AG10803 (cell line): ENCODE data around the gene SLC39A1.
"Not testable (repeated sequence)": the region's sequence is repeated elsewhere in the genome, so short reads cannot be mapped to it uniquely, and the experiment has no call there.

ENCODE experiments used
- DNase-seq: peaks from one replicate; pipeline ENCODE4 v3.0.0; 2010; ENCODE audit warnings: low read depth
- H3K4me3 ChIP-seq: 2 replicates; pipeline ENCODE4 v1.5.1; 2011; ENCODE audit warnings: mild to moderate bottlenecking, low read length, control low read depth
- TF ChIP-seq, protein P1 (sequence below): conservative IDR thresholded peaks from 2 replicates; pipeline ENCODE4 v1.5.1; 2011; ENCODE audit warnings: mild to moderate bottlenecking, low read length, control low read depth, inconsistent platforms

Gene SLC39A1

DNA sequence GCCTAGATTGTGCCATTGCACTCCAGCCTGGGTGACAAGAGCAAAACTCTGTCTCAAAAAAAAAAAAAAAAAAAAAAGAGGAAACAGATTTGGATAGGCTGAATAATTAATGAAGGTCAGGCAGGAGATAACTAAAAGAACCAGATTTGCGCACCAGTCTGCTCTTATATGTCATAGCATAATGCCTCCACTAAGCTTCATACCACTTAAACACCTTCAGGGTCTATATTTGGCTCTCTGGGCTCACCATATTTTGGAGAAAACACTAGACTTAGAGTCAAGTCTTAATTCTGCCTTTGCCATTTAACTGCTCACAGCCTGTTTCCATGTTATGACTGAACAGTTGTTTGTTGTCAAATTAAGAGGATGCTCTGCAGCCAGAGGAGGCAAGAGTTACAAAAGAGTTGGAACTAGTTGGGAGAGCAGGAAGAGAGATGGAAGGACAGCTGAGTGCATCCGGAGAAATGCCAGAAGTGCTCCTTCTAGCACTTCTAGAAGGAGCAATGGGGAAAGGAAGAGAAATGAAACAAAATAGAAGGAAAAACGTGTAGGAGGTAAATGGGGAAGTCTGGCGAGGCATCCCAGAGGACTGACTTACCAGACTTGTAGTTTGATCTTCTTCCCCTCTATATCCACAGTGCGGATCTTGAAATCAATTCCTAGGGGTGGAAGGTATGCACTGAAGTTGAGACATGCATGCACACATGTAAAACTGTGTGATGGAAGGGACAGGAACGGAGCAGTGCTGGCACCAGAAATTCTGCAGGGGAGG, 21.0 kb upstream of the SLC39A1 start:
- H3K4me3 ChIP-seq: peak overlapping the region; percentile 94
- no peak for DNase-seq
- TF ChIP-seq, protein P1, sequence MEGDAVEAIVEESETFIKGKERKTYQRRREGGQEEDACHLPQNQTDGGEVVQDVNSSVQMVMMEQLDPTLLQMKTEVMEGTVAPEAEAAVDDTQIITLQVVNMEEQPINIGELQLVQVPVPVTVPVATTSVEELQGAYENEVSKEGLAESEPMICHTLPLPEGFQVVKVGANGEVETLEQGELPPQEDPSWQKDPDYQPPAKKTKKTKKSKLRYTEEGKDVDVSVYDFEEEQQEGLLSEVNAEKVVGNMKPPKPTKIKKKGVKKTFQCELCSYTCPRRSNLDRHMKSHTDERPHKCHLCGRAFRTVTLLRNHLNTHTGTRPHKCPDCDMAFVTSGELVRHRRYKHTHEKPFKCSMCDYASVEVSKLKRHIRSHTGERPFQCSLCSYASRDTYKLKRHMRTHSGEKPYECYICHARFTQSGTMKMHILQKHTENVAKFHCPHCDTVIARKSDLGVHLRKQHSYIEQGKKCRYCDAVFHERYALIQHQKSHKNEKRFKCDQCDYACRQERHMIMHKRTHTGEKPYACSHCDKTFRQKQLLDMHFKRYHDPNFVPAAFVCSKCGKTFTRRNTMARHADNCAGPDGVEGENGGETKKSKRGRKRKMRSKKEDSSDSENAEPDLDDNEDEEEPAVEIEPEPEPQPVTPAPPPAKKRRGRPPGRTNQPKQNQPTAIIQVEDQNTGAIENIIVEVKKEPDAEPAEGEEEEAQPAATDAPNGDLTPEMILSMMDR: no peak

DNA sequence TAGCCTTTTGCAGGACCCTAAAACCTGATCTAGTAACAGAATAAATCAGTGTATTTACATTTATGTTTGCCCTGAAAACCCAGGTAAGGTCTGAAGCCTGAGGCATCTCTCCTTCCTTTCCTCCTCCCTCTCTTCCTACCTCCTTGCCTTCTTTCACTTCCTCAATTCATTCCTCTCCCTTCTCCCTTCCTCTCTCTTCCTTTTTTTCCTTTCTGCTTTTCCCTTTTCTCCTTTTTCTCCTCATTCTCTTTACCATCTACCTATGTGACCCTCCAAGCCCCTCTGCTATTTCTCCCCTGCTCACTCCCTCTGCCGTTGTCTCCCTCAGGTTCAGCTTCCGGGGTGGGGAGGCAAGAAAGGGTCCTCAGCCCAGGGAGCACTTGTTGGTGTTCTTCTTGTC, 18.4 kb upstream of the SLC39A1 start:
- not testable (repeated sequence) for DNase-seq

DNA sequence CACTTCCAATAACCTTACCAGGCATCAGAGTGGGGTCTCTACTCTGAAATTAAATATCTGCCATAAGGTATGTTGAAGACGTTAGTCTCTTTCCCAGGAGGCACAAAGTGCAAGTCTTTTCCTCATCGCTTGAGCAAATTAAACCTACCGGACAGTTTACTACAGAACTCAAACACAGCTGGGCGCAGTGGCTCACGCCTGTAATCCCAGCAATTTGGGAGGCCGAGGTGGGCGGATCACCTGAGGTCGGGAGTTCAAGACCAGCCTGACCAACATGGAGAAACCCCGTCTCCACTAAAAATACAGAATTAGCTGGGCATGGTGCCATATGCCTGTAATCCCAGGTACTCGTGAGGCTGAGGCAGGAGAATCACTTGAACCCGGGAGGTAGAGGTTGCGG, 15.8 kb upstream of the SLC39A1 start:
- DNase-seq, H3K4me3 ChIP-seq: not testable (repeated sequence)

More for the DNA sequence above, 18.4 kb upstream of the SLC39A1 start:
- not testable (repeated sequence) for H3K4me3 ChIP-seq

DNA sequence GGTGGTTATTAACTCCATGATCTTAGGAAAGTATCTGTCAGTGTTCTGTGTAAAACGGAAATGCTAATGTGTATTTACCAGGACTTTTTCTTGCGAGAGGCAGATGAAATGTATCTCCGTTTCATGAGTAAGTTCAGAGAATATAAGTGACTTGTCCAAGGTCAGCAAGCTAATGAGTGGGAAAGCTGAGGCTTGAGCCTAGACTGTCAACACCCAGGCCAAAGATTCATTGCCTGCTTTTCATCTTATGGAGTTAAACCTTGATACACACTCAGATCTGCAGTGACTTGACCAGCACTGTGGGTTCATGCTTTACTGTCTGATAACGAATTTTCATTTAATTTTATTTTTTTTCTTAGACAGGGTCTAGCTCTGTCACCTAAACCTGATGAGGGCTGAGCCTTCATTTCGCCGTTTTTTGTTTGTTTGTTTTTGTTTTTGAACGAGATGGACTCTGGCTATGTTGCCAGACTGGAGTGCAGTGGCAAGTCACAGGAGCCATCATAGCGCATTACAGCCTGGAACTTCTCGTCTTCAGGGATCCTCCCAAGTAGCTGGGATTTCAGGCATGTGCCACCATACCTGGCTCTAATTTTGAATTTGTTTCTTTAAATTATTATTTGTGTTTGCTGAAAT, 15.1 kb upstream of the SLC39A1 start:
- H3K4me3 ChIP-seq: peak overlapping the region; percentile 99
- DNase-seq: no peak

DNA sequence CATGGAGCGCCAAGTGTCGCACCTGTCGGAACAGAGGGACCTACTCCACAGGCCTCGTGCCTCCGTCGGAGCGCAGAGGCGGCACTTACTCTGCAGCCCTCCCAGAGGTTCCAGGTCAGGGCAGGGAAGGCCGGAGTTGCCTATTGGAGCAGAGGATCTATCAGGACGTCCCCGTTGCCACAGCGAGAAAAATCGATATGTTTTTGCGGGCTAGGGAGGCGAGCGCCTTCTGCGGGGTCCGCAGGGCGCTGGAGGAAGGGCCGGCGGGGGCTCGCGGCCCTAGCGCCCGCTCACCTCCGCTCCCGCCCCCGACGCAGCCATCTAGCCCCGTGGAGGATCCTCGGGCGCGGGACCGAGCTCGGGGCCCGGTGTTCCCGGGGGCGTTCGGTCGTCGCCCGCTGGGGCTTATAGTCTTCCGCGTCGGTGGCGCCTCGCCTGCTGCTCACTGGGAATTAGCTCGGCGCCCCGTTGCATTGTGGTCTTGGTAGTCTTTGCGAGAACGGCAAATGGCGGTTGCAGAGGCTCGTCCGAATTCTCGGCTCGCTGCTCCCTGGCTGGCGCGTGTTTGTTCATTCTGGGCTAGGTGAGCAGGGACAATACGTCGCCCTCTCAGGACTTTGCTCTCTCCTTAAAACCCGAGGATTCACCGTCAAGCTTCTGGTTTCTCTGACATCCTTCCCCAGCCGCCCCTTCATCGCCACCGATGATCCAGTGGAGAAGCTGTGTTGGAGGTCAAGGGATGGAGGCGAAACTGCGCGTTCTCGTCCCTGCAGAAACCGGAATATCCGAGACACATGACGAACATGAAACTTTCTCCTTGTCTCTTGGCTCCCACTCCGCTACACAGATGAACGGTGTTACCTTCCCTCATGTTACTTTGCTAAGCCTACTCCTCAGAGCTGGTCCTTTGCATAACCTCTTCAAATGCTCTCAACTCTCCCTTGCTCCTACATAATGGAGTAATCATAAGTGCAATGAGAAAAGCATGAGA, 14.2 kb upstream of the SLC39A1 start, which contains the start of gene JTB:
TSS of gene JTB (minus strand) at position 425 of the 991 bp plus-strand sequence. CDS start at position 3, 422 bp downstream.
- peak within 1 kb of the TSS; percentile 99 for H3K4me3 ChIP-seq
- DNase-seq: peak; percentile 74
- TF ChIP-seq, protein P1: no peak

More for the DNA sequence above, 15.1 kb upstream of the SLC39A1 start:
- TF ChIP-seq, protein P1: no peak

DNA sequence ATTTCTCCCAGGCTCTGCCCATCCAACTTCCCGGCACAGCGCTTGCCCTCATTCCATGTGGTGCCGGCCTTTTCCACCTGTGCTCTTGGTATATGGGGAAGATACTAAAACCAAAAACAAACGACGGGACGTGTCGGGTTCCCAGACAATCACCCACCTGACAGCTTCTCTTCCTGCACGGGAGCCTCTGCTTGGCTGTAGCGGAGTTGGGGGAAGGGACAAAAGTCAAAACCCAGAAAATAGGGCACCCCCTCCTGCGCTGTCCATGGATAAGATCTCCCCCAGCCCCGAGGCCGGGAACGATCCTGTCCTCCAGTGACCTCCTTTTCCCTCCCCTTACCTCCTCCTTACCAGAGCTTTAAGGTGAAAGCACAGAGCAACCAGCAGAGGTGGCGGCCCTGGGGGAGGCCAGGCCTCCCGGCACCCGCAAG, 13.5 kb upstream of the SLC39A1 start:
- TF ChIP-seq, protein P1: no peak
- H3K4me3 ChIP-seq: peak overlapping the region; percentile 99
- no peak for DNase-seq

DNA sequence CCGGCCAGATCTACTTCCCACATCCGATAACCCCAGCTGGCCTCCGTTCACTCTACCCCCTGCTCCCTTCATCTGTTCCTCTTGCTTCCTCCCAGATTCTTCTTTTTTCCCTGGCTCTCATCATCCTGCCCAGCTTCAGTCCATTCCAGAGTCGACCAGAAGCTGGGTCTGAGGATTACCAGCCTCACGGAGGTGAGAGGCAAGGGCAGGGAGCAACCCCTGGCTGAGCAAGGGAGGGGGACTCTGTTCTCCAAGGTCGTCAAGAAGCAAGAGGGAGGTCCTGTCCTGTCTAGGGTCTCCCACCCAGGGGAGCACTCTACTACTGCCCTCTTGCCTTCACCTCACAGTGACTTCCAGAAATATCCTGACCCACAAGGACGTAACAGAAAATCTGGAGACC, 10.2 kb upstream of the SLC39A1 start:
- TF ChIP-seq, protein P1: no peak
- no peak for DNase-seq
- no peak overlapping the region for H3K4me3 ChIP-seq
